ENCODE data around the gene IQCH. TPM values are rescaled to one million over a fixed set of nuclear protein-coding genes. Genes with fewer than 3 reads are reported as not detected.
A peak's percentile ranks its signal among the peaks of the same experiment; 100 is the strongest.
"Not testable (repeated sequence)": the region's sequence is repeated elsewhere in the genome, so short reads cannot be mapped to it uniquely, and the experiment has no call there.

The IQCH gene
- total and polyA plus RNA-seq, 2 donors, result 0.91 to 1.8 TPM

DNA sequence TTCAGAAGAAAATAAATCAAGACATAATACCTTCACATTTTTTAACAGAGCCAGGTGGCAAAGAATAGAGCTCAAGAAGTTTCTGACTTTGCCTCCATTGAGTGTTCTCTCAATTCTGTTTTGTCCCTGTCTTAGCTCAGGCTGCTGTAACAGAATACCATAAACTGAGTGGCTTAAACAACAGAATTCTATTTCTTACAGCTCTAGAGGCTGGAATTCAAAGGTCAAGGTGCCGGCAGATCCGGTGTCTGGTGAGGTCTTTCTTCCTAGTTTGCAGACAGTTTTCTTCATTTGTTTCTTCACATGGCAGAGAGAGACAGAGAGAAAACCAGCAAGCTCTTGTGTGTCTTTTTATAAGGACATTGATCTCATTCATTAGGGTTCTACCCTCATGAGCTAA lies 25.6 kb downstream of the IQCH start:
- Histone ChIP-seq H3K27ac (ENCODE audit: low read depth in 1 of 2, low read length in 1 of 2) (no peak overlapping the region), H3K36me3 (ENCODE audit: control insufficient read depth in 2 of 2, insufficient read depth in 2 of 2, low read length in 1 of 2) (no peaks in the 10 kb centered on the region), H3K27me3 (ENCODE audit: control insufficient read depth in 2 of 2, insufficient read depth in 1 of 2, low read length in 1 of 2) (no peaks in the 10 kb centered on the region), H3K9me3 (ENCODE audit: control insufficient read depth in 2 of 2, insufficient read depth in 1 of 2, low read length in 1 of 2) (no peaks in the 10 kb centered on the region), H3K4me3 (ENCODE audit: low read length in 2 of 2) (no peak overlapping the region), H3K4me1 (ENCODE audit: control insufficient read depth in 2 of 2, insufficient read depth in 2 of 2, low read length in 2 of 2) (no peaks in the 10 kb centered on the region)
- WGBS, result 99% methylated on average over 2 of the region's 2 CpGs
- DNase-seq (ENCODE audit: low read depth in 6 of 9, low spot score in 9 of 9), result no peak

DNA sequence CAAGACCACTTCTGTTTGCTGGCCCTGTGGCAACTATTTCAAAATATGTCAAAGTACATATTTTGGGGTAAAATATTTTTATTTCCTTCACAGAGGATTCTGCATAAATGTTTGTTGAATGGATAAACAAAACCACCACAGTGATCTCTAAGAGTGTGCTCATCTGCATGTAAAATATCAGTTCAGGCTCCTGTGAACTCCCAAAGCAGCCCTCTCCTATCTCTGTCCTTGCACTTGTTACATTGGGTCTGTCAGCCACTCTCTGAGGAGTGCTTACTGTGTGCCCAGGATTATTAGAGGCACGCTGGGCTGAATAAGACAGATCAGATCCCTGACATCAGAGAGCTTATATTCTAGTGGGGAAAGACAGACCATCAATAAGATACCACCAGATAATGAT lies 27.1 kb downstream of the IQCH start:
- Histone ChIP-seq H3K9me3 (ENCODE audit: control insufficient read depth in 2 of 2, insufficient read depth in 1 of 2, low read length in 1 of 2) (no peaks in the 10 kb centered on the region), H3K27ac (ENCODE audit: low read depth in 1 of 2, low read length in 1 of 2) (no peak overlapping the region), H3K4me1 (ENCODE audit: control insufficient read depth in 2 of 2, insufficient read depth in 2 of 2, low read length in 2 of 2) (no peaks in the 10 kb centered on the region), H3K27me3 (ENCODE audit: control insufficient read depth in 2 of 2, insufficient read depth in 1 of 2, low read length in 1 of 2) (no peaks in the 10 kb centered on the region), H3K36me3 (ENCODE audit: control insufficient read depth in 2 of 2, insufficient read depth in 2 of 2, low read length in 1 of 2) (no peaks in the 10 kb centered on the region), H3K4me3 (ENCODE audit: low read length in 2 of 2) (no peak overlapping the region)
- 100% methylated on average over 1 of the region's 1 CpG for WGBS
- no peak for DNase-seq (ENCODE audit: low read depth in 6 of 9, low spot score in 9 of 9)

DNA sequence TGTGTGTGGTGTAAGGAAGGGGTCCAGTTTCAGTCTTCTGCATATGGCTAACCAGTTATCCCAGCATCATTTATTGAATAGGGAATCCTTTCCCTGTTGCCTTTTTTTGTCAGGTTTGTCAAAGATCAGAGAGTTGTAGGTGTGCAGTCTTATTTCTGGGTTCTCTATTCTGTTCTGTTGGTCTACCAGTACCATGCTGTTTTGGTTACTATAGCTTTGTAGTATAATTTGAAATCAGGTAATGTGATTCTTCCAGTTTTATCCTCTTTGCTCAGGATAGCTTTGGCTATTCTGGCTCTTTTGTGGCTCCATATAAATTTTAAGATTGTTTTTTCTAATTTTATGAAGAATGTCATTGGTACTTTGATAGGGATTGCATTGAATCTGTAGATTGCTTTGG lies 31.0 kb downstream of the IQCH start:
- not testable (repeated sequence) for DNase-seq (ENCODE audit: low read depth in 6 of 9, low spot score in 9 of 9); H3K36me3 ChIP-seq (ENCODE audit: control insufficient read depth in 2 of 2, insufficient read depth in 2 of 2, low read length in 1 of 2); H3K27me3 ChIP-seq (ENCODE audit: control insufficient read depth in 2 of 2, insufficient read depth in 1 of 2, low read length in 1 of 2); H3K4me3 ChIP-seq (ENCODE audit: low read length in 2 of 2); H3K9me3 ChIP-seq (ENCODE audit: control insufficient read depth in 2 of 2, insufficient read depth in 1 of 2, low read length in 1 of 2); H3K27ac ChIP-seq (ENCODE audit: low read depth in 1 of 2, low read length in 1 of 2); H3K4me1 ChIP-seq (ENCODE audit: control insufficient read depth in 2 of 2, insufficient read depth in 2 of 2, low read length in 2 of 2)

DNA sequence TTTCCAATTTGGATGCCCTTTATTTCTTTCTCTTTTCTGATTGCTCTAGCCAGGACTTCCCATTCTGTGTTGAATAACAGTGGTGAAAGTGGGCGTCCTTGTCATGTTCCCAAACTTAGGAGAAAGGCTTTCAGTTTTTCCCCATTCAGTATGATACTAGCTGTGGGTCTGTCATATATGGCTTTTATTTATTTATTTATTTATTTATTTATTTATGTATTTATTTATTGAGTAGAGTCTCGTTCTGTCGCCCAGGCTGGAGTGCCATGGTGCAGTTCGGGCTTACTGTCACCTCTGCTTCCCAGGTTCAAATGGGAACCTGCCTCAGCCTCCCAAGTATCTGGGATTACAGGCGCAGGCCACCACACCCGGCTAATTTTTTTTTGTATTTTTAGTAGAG lies 31.8 kb downstream of the IQCH start:
- H3K27me3 ChIP-seq (ENCODE audit: control insufficient read depth in 2 of 2, insufficient read depth in 1 of 2, low read length in 1 of 2); H3K4me1 ChIP-seq (ENCODE audit: control insufficient read depth in 2 of 2, insufficient read depth in 2 of 2, low read length in 2 of 2); H3K9me3 ChIP-seq (ENCODE audit: control insufficient read depth in 2 of 2, insufficient read depth in 1 of 2, low read length in 1 of 2); H3K36me3 ChIP-seq (ENCODE audit: control insufficient read depth in 2 of 2, insufficient read depth in 2 of 2, low read length in 1 of 2); DNase-seq (ENCODE audit: low read depth in 6 of 9, low spot score in 9 of 9); H3K27ac ChIP-seq (ENCODE audit: low read depth in 1 of 2, low read length in 1 of 2); H3K4me3 ChIP-seq (ENCODE audit: low read length in 2 of 2): not testable (repeated sequence)
- 83% methylated on average over 6 of the region's 6 CpGs for WGBS

DNA sequence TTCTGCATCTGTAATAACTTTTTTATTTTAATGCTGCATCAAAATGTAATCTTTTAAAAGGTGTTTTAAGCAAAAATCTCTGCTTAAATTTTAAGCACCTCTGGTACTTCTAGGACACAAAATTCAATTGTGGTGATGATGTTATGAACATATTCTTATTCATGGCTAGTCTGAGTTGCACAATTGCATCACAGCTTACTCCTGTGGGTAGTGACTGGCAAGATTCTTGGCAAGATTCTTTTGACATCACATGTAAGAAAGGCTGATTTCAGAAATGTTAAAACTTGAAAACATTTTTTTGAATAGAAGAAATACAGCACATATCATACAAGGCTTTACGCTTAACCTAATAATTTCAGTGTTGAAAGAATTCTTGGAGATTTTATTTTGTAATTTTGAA lies 35.7 kb downstream of the IQCH start:
- Histone ChIP-seq H3K36me3 (ENCODE audit: control insufficient read depth in 2 of 2, insufficient read depth in 2 of 2, low read length in 1 of 2) (no peaks in the 10 kb centered on the region), H3K4me3 (ENCODE audit: low read length in 2 of 2) (no peak overlapping the region), H3K27me3 (ENCODE audit: control insufficient read depth in 2 of 2, insufficient read depth in 1 of 2, low read length in 1 of 2) (no peaks in the 10 kb centered on the region), H3K9me3 (ENCODE audit: control insufficient read depth in 2 of 2, insufficient read depth in 1 of 2, low read length in 1 of 2) (no peaks in the 10 kb centered on the region), H3K27ac (ENCODE audit: low read depth in 1 of 2, low read length in 1 of 2) (no peak overlapping the region), H3K4me1 (ENCODE audit: control insufficient read depth in 2 of 2, insufficient read depth in 2 of 2, low read length in 2 of 2) (no peaks in the 10 kb centered on the region)
- no peak for DNase-seq (ENCODE audit: low read depth in 6 of 9, low spot score in 9 of 9)
- WGBS, result 100% methylated on average over 1 of the region's 1 CpG

DNA sequence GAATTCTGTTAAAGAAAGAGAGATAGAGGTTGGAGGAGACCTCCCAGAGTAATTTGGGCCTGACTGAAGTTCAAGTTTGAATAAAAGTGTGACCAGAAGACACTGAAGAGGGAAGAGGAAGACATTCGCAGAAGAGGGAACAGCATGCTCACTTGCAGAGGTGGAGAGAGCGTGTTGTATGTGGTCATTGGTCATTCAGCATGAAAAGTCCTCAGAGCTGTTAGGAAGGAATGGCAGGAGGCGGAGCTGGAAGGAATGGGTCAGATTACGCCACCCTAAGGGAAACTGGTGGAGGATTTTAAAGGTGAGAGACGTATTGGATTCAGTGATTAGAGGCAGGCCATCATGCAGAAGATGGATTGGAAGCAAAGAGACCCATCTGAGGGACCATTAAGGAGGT lies 41.6 kb downstream of the IQCH start:
- no peak for DNase-seq (ENCODE audit: low read depth in 6 of 9, low spot score in 9 of 9)
- 96% methylated on average over 5 of the region's 5 CpGs for WGBS
- Histone ChIP-seq H3K27ac (ENCODE audit: low read depth in 1 of 2, low read length in 1 of 2) (no peak overlapping the region), H3K36me3 (ENCODE audit: control insufficient read depth in 2 of 2, insufficient read depth in 2 of 2, low read length in 1 of 2) (no peaks in the 10 kb centered on the region), H3K9me3 (ENCODE audit: control insufficient read depth in 2 of 2, insufficient read depth in 1 of 2, low read length in 1 of 2) (no peaks in the 10 kb centered on the region), H3K4me3 (ENCODE audit: low read length in 2 of 2) (no peak overlapping the region), H3K4me1 (ENCODE audit: control insufficient read depth in 2 of 2, insufficient read depth in 2 of 2, low read length in 2 of 2) (no peaks in the 10 kb centered on the region), H3K27me3 (ENCODE audit: control insufficient read depth in 2 of 2, insufficient read depth in 1 of 2, low read length in 1 of 2) (no peaks in the 10 kb centered on the region)

DNA sequence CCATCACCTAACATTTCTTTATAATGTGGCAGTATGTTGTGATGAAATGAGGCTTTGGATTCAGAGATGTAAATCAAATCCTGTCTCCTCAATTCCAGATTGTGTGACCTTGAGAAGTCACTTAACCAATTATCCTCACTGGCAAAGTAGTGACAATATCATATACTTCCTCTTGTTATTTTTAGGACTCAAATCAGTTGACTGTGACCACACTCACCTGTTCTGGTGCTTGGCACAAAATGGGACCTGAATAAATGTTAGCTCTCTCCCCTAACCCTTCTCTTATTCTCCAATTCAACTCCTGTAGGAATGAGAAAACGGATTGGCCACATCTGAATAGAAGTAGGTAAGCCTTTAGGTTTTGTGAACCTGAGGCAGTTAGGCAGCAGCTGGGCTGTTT lies 42.1 kb downstream of the IQCH start:
- Histone ChIP-seq H3K9me3 (ENCODE audit: control insufficient read depth in 2 of 2, insufficient read depth in 1 of 2, low read length in 1 of 2) (no peaks in the 10 kb centered on the region), H3K36me3 (ENCODE audit: control insufficient read depth in 2 of 2, insufficient read depth in 2 of 2, low read length in 1 of 2) (no peaks in the 10 kb centered on the region), H3K4me1 (ENCODE audit: control insufficient read depth in 2 of 2, insufficient read depth in 2 of 2, low read length in 2 of 2) (no peaks in the 10 kb centered on the region), H3K4me3 (ENCODE audit: low read length in 2 of 2) (no peak overlapping the region), H3K27me3 (ENCODE audit: control insufficient read depth in 2 of 2, insufficient read depth in 1 of 2, low read length in 1 of 2) (no peaks in the 10 kb centered on the region), H3K27ac (ENCODE audit: low read depth in 1 of 2, low read length in 1 of 2) (no peak overlapping the region)
- DNase-seq (ENCODE audit: low read depth in 6 of 9, low spot score in 9 of 9), result no peak
- WGBS, result 97% methylated on average over 1 of the region's 1 CpG

DNA sequence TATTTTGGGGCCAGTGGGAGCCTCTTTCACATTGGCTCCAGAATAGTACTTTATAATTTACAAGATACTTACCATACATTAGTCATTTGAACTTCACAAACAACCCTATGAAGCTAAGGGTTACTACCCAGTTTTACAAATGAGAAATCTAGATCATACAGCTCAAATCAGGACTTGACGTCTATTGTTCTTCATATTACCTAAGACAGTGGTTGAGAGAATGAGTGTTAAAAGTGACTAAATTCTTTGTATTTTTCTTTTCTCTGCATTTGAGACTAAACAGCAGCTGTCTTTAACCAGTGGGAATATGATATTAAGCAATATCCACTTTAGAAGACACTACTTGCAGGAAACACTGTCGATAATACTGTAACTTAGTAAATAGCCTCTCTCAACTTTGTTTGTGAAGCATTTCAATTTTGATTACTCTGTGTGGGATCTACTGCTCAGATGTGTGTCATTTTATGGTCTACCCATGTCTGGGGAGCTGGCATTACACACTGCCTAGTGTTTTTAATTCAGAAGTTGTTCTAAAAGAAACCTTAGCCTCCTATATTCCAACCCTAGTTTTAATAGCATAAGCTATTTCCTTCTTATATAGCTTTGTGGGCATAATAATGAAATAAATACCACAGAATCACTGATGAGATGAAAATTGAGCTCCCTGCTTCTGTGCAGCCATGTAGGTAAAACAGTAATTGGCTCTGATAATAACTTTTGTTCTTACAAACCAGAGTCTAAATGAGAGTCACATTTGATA lies 45.9 kb downstream of the IQCH start:
- Histone ChIP-seq H3K4me3 (ENCODE audit: low read length in 2 of 2) (no peak overlapping the region), H3K9me3 (ENCODE audit: control insufficient read depth in 2 of 2, insufficient read depth in 1 of 2, low read length in 1 of 2) (no peaks in the 10 kb centered on the region), H3K27ac (ENCODE audit: low read depth in 1 of 2, low read length in 1 of 2) (no peak overlapping the region), H3K27me3 (ENCODE audit: control insufficient read depth in 2 of 2, insufficient read depth in 1 of 2, low read length in 1 of 2) (no peaks in the 10 kb centered on the region), H3K36me3 (ENCODE audit: control insufficient read depth in 2 of 2, insufficient read depth in 2 of 2, low read length in 1 of 2) (no peaks in the 10 kb centered on the region), H3K4me1 (ENCODE audit: control insufficient read depth in 2 of 2, insufficient read depth in 2 of 2, low read length in 2 of 2) (no peaks in the 10 kb centered on the region)
- WGBS, result 94% methylated on average over 2 of the region's 2 CpGs
- DNase-seq (ENCODE audit: low read depth in 6 of 9, low spot score in 9 of 9), result no peak

DNA sequence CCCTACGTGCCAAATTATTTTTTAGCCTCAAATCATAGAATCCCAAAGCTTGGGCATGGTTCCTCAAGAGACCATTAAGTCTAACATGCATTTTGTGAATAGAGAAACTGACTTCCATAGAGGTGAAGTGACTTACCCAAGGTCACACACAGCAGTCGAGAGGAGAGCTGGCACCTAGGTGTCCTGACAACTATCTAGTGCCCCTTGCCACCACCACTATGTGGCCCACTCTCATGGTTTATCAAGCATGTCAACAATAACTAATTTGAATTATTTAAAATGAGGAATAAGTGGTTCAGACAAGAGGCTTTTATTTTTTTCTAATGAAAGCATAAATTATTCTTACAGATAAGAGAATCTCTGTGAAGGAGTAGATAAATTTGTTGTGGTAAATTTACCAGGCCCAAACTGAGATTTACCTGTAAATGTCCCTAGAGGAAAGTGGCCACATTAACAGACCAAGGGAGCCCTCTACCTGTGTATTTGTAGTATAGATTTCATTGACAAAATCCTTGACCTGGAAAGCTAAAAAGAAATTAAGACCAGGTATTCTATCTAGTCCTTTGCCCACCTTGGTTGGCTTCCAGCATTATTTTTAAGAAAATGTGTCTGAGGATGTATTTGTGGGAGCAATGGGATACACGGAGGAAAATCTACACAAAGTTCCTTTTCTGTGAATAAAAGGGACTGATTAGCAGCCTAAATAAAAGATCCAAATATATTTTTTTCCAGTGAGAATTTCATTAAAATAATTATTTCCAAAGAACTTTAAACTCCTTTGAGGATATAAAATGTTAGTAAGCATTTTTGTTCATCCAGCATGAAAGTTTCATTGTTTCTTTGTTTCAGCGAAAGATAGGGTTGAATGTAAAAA lies 49.1 kb downstream of the IQCH start:
- H3K4me1 ChIP-seq (ENCODE audit: control insufficient read depth in 2 of 2, insufficient read depth in 2 of 2, low read length in 2 of 2), result no peaks in the 10 kb centered on the region
- DNase-seq (ENCODE audit: low read depth in 6 of 9, low spot score in 9 of 9), result peak; percentile 0 to 51 (median 14)
- no peak overlapping the region for H3K4me3 ChIP-seq (ENCODE audit: low read length in 2 of 2)
- H3K27me3 ChIP-seq (ENCODE audit: control insufficient read depth in 2 of 2, insufficient read depth in 1 of 2, low read length in 1 of 2), result no peaks in the 10 kb centered on the region
- no peak overlapping the region for H3K27ac ChIP-seq (ENCODE audit: low read depth in 1 of 2, low read length in 1 of 2)
- H3K9me3 ChIP-seq (ENCODE audit: control insufficient read depth in 2 of 2, insufficient read depth in 1 of 2, low read length in 1 of 2), result no peaks in the 10 kb centered on the region
- WGBS, result 80% methylated on average over 4 of the region's 4 CpGs
- H3K36me3 ChIP-seq (ENCODE audit: control insufficient read depth in 2 of 2, insufficient read depth in 2 of 2, low read length in 1 of 2), result no peaks in the 10 kb centered on the region
